ENCODE results near the gene ATP5F1D.

ATP5F1D gene

GRCh38 chr19:1214862-1215731 is 26.5 kb upstream of the ATP5F1D start:
- Histone ChIP-seq H3K4me1 (ENCODE audit: insufficient read depth, low read length) (peaks cover 15% of the 10 kb centered on the region), H3K36me3 (ENCODE audit: insufficient read depth, low read length) (peaks cover 9% of the 10 kb centered on the region), H2AFZ (ENCODE audit: low read depth, low read length) (no peak overlapping the region), H3K9me3 (ENCODE audit: low read length) (no peaks in the 10 kb centered on the region), H3K27me3 (ENCODE audit: insufficient read depth, low read length) (no peaks in the 10 kb centered on the region), H3K4me3 (ENCODE audit: low read length) (no peak overlapping the region)

- no peak overlapping the region for H2AFZ ChIP-seq (ENCODE audit: low read depth, low read length)
- H3K36me3 ChIP-seq (ENCODE audit: insufficient read depth, low read length), result peaks cover 16% of the 10 kb centered on the region
- no peak overlapping the region for H3K4me3 ChIP-seq (ENCODE audit: low read length)
- H3K27me3 ChIP-seq (ENCODE audit: insufficient read depth, low read length), result no peaks in the 10 kb centered on the region
- no peaks in the 10 kb centered on the region for H3K9me3 ChIP-seq (ENCODE audit: low read length)
- peaks cover 17% of the 10 kb centered on the region for H3K4me1 ChIP-seq (ENCODE audit: insufficient read depth, low read length)
These were observed 24.8 kb upstream of the ATP5F1D start for GRCh38 chr19:1216756-1217155.

- Histone ChIP-seq H3K9me3 (ENCODE audit: low read length) (no peaks in the 10 kb centered on the region), H3K36me3 (ENCODE audit: insufficient read depth, low read length) (peaks cover 13% of the 10 kb centered on the region), H3K4me3 (ENCODE audit: low read length) (no peak overlapping the region), H3K4me1 (ENCODE audit: insufficient read depth, low read length) (peaks cover 17% of the 10 kb centered on the region), H3K27me3 (ENCODE audit: insufficient read depth, low read length) (no peaks in the 10 kb centered on the region), H2AFZ (ENCODE audit: low read depth, low read length) (no peak overlapping the region)
These were observed 24.2 kb upstream of the ATP5F1D start for GRCh38 chr19:1217366-1217765.

DNA sequence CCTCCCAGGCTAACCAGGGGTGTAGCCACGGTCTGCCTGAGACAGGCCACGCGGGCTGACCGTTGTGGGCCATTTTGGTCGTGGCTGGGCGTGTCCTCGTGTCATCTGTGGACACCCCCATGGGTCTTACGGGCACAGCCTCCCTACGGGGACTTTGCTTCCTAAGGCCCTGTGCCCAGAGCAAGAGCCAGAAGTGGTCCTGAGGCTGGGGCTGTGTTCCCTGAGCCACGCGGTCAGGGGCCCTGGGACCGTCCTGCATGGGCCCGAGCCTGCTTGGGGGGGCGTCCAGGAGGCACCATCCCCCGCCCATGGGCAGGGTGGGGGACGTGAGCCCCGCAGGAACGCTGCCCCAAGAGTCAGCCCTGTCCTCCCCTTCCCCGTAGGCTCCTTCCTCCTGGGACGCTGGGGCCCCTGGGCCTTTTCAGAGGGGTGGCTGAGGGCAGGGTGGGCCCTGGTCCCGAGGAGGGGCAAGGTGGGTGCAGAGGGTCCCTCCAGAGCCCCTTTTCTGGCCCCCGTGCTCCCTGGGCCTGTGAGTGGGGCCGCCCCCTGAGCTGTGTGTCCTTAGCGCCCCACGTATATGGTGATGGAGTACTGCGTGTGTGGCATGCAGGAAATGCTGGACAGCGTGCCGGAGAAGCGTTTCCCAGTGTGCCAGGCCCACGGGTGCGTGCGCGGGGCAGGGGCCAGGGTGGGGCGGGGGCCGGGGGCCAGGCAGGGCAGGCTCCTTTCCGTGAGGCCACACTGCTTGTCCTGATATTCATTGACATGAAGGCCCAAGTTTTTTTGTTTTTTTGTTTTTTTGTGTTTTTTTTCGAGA is 22.6 kb upstream of the ATP5F1D start:
- Histone ChIP-seq H3K4me1 (ENCODE audit: insufficient read depth, low read length) (peaks cover 13% of the 10 kb centered on the region), H3K27me3 (ENCODE audit: insufficient read depth, low read length) (no peaks in the 10 kb centered on the region), H2AFZ (ENCODE audit: low read depth, low read length) (no peak overlapping the region), H3K9me3 (ENCODE audit: low read length) (no peaks in the 10 kb centered on the region), H3K36me3 (ENCODE audit: insufficient read depth, low read length) (peaks cover 18% of the 10 kb centered on the region), H3K4me3 (ENCODE audit: low read length) (no peak overlapping the region)

GRCh38 chr19:1219786-1220476 is 21.6 kb upstream of the ATP5F1D start:
- Histone ChIP-seq H3K27me3 (ENCODE audit: insufficient read depth, low read length) (no peaks in the 10 kb centered on the region), H3K4me1 (ENCODE audit: insufficient read depth, low read length) (peaks cover 3% of the 10 kb centered on the region), H2AFZ (ENCODE audit: low read depth, low read length) (no peak overlapping the region), H3K36me3 (ENCODE audit: insufficient read depth, low read length) (peaks cover 25% of the 10 kb centered on the region), H3K9me3 (ENCODE audit: low read length) (no peaks in the 10 kb centered on the region), H3K4me3 (ENCODE audit: low read length) (no peak overlapping the region)

DNA sequence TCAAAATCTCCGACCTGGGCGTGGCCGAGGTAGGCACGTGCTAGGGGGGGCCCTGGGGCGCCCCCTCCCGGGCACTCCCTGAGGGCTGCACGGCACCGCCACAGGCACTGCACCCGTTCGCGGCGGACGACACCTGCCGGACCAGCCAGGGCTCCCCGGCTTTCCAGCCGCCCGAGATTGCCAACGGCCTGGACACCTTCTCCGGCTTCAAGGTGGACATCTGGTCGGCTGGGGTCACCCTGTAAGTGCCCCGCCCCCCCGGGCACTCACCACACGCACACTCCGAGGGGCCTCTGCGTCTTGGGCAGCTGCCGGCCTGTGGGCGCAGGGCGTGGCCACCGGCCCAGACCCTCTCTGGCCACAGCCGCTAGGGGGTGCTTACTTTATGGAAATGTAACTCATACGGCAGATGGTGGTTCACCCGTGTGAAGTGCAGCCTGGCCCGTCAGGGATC is 21.0 kb upstream of the ATP5F1D start:
- Histone ChIP-seq H2AFZ (ENCODE audit: low read depth, low read length) (no peak overlapping the region), H3K9me3 (ENCODE audit: low read length) (no peaks in the 10 kb centered on the region), H3K36me3 (ENCODE audit: insufficient read depth, low read length) (peaks cover 26% of the 10 kb centered on the region), H3K4me1 (ENCODE audit: insufficient read depth, low read length) (peaks cover 3% of the 10 kb centered on the region), H3K27me3 (ENCODE audit: insufficient read depth, low read length) (no peaks in the 10 kb centered on the region), H3K4me3 (ENCODE audit: low read length) (no peak overlapping the region)

GRCh38 chr19:1220976-1221903 is 20.3 kb upstream of the ATP5F1D start:
- no peaks in the 10 kb centered on the region for H3K27me3 ChIP-seq (ENCODE audit: insufficient read depth, low read length)
- H2AFZ ChIP-seq (ENCODE audit: low read depth, low read length), result no peak overlapping the region
- peaks cover 3% of the 10 kb centered on the region for H3K4me1 ChIP-seq (ENCODE audit: insufficient read depth, low read length)
- H3K9me3 ChIP-seq (ENCODE audit: low read length), result no peaks in the 10 kb centered on the region
- H3K4me3 ChIP-seq (ENCODE audit: low read length), result no peak overlapping the region
- peaks cover 31% of the 10 kb centered on the region for H3K36me3 ChIP-seq (ENCODE audit: insufficient read depth, low read length)

GRCh38 chr19:1221904-1222255 is 19.7 kb upstream of the ATP5F1D start:
- no peaks in the 10 kb centered on the region for H3K27me3 ChIP-seq (ENCODE audit: insufficient read depth, low read length)
- H3K9me3 ChIP-seq (ENCODE audit: low read length), result no peaks in the 10 kb centered on the region
- H3K4me3 ChIP-seq (ENCODE audit: low read length), result no peak overlapping the region
- no peak overlapping the region for H2AFZ ChIP-seq (ENCODE audit: low read depth, low read length)
- H3K36me3 ChIP-seq (ENCODE audit: insufficient read depth, low read length), result peaks cover 31% of the 10 kb centered on the region
- H3K4me1 ChIP-seq (ENCODE audit: insufficient read depth, low read length), result peaks cover 3% of the 10 kb centered on the region

- no peak overlapping the region for H2AFZ ChIP-seq (ENCODE audit: low read depth, low read length)
- peaks cover 31% of the 10 kb centered on the region for H3K36me3 ChIP-seq (ENCODE audit: insufficient read depth, low read length)
- peaks cover 2% of the 10 kb centered on the region for H3K4me1 ChIP-seq (ENCODE audit: insufficient read depth, low read length)
- H3K9me3 ChIP-seq (ENCODE audit: low read length), result no peaks in the 10 kb centered on the region
- no peak overlapping the region for H3K4me3 ChIP-seq (ENCODE audit: low read length)
- no peaks in the 10 kb centered on the region for H3K27me3 ChIP-seq (ENCODE audit: insufficient read depth, low read length)
These were observed 19.2 kb upstream of the ATP5F1D start for GRCh38 chr19:1222394-1222793.

- Histone ChIP-seq H3K4me1 (ENCODE audit: insufficient read depth, low read length) (peaks cover 2% of the 10 kb centered on the region), H3K27me3 (ENCODE audit: insufficient read depth, low read length) (no peaks in the 10 kb centered on the region), H3K36me3 (ENCODE audit: insufficient read depth, low read length) (peaks cover 34% of the 10 kb centered on the region), H3K9me3 (ENCODE audit: low read length) (no peaks in the 10 kb centered on the region), H2AFZ (ENCODE audit: low read depth, low read length) (no peak overlapping the region), H3K4me3 (ENCODE audit: low read length) (no peak overlapping the region)
These were observed 18.3 kb upstream of the ATP5F1D start for GRCh38 chr19:1223018-1223855.

- H3K27me3 ChIP-seq (ENCODE audit: insufficient read depth, low read length), result no peaks in the 10 kb centered on the region
- H2AFZ ChIP-seq (ENCODE audit: low read depth, low read length), result no peak overlapping the region
- H3K36me3 ChIP-seq (ENCODE audit: insufficient read depth, low read length), result peaks cover 36% of the 10 kb centered on the region
- no peak overlapping the region for H3K4me3 ChIP-seq (ENCODE audit: low read length)
- peaks cover 2% of the 10 kb centered on the region for H3K4me1 ChIP-seq (ENCODE audit: insufficient read depth, low read length)
- H3K9me3 ChIP-seq (ENCODE audit: low read length), result no peaks in the 10 kb centered on the region
These were observed 17.3 kb upstream of the ATP5F1D start for GRCh38 chr19:1224047-1224825.

All from neuron (in vitro differentiated cells).